ENCODE measurements around the gene ULK1. TPM values are rescaled to one million over a fixed set of nuclear protein-coding genes. Genes with fewer than 3 reads are reported as not detected.

The ULK1 gene
- polyA plus RNA-seq, 1 donor from 2014 or later: 19.0 TPM

DNA sequence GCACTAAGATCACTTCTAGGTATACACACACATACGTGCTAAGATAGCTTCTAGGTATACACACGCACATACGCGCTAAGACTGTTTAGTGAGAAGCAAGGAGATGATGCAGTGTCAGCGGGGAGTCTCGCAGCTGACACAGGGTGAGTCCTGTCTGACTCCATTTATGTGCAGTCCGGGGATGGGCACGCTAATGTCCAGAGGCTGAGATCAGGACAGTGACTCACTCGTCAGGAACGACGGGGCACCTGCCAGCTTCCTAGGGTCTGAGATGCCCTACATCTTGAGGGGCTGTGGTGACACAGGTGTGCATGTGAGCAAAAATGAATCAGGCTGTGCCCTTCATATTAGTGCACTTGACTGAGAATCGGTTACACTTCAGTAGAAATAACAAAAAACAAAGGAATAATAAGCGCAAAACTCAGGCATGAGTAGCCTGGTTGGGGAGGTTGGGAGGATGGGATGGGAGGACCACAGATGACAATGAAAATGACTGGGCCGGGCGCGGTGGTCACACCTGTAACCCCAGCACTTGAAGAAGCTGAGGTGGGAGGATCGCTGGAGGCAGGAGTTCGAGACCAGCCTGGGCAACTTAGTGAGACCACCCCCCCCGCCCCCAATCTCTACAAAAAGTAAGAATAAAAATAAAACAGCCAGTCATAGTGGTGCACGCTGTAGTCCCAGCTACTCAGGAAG lies 29.1 kb upstream of the ULK1 start:
- TF ChIP-seq EP300 (conservative IDR thresholded peaks at IDR 0.05; ENCODE audit: poor library complexity, severe bottlenecking): no peak
- TF ChIP-seq, protein P1, sequence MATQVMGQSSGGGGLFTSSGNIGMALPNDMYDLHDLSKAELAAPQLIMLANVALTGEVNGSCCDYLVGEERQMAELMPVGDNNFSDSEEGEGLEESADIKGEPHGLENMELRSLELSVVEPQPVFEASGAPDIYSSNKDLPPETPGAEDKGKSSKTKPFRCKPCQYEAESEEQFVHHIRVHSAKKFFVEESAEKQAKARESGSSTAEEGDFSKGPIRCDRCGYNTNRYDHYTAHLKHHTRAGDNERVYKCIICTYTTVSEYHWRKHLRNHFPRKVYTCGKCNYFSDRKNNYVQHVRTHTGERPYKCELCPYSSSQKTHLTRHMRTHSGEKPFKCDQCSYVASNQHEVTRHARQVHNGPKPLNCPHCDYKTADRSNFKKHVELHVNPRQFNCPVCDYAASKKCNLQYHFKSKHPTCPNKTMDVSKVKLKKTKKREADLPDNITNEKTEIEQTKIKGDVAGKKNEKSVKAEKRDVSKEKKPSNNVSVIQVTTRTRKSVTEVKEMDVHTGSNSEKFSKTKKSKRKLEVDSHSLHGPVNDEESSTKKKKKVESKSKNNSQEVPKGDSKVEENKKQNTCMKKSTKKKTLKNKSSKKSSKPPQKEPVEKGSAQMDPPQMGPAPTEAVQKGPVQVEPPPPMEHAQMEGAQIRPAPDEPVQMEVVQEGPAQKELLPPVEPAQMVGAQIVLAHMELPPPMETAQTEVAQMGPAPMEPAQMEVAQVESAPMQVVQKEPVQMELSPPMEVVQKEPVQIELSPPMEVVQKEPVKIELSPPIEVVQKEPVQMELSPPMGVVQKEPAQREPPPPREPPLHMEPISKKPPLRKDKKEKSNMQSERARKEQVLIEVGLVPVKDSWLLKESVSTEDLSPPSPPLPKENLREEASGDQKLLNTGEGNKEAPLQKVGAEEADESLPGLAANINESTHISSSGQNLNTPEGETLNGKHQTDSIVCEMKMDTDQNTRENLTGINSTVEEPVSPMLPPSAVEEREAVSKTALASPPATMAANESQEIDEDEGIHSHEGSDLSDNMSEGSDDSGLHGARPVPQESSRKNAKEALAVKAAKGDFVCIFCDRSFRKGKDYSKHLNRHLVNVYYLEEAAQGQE (IDR thresholded peaks at IDR 0.05; ENCODE audit: borderline replicate concordance): no peak
- no peaks in the 10 kb centered on the region for H3K27me3 ChIP-seq (ENCODE audit: insufficient read depth, low read depth, low read length)
- H3K4me2 ChIP-seq (ENCODE audit: low read length): no peak overlapping the region

DNA sequence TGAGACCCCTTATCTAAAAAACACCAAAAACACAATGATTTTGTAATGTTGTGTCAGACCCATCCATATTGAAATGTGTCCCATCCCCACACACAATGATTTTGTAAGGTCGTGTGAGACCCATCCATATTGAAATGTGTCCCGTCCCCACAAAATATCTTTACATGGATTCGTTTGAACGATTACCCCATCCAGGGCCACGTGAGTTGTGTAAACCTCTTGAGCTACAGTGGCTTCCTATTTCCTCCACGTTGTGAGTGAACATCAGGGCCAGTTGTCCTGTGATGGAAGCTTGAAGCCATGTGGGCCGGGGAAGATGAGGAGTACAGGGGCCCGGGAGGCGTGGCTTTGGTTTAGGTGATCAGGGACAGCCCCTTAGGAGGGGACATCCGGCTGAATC lies 27.0 kb upstream of the ULK1 start:
- Histone ChIP-seq H3K4me2 (ENCODE audit: low read length) (no peak overlapping the region), H3K27ac (ENCODE audit: low read length) (no peak overlapping the region), H3K9ac (ENCODE audit: low read length) (no peak overlapping the region), H3K4me3 (ENCODE audit: low read length) (no peak overlapping the region), H3F3A (ENCODE audit: insufficient read depth, low read length, poor library complexity, severe bottlenecking) (no peaks in the 10 kb centered on the region), H2AFZ (ENCODE audit: low read depth, low read length) (no peak overlapping the region), H4K20me1 (ENCODE audit: insufficient read depth) (no peaks in the 10 kb centered on the region), H3K79me2 (replicated peaks; ENCODE audit: insufficient read depth, low read length) (no peaks in the 10 kb centered on the region), H3K9me3 (ENCODE audit: low read length) (no peaks in the 10 kb centered on the region), H3K9me2 (ENCODE audit: insufficient read depth, low read length) (no peaks in the 10 kb centered on the region), H3K27me3 (ENCODE audit: insufficient read depth, low read depth, low read length) (no peaks in the 10 kb centered on the region), H3K36me3 (ENCODE audit: insufficient read depth, low read length) (no peaks in the 10 kb centered on the region)
- TF ChIP-seq MXI1 (conservative IDR thresholded peaks at IDR 0.05; ENCODE audit: poor library complexity, severe bottlenecking): no peak
- TF ChIP-seq, protein P2, sequence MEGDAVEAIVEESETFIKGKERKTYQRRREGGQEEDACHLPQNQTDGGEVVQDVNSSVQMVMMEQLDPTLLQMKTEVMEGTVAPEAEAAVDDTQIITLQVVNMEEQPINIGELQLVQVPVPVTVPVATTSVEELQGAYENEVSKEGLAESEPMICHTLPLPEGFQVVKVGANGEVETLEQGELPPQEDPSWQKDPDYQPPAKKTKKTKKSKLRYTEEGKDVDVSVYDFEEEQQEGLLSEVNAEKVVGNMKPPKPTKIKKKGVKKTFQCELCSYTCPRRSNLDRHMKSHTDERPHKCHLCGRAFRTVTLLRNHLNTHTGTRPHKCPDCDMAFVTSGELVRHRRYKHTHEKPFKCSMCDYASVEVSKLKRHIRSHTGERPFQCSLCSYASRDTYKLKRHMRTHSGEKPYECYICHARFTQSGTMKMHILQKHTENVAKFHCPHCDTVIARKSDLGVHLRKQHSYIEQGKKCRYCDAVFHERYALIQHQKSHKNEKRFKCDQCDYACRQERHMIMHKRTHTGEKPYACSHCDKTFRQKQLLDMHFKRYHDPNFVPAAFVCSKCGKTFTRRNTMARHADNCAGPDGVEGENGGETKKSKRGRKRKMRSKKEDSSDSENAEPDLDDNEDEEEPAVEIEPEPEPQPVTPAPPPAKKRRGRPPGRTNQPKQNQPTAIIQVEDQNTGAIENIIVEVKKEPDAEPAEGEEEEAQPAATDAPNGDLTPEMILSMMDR (IDR thresholded peaks at IDR 0.05; ENCODE audit: poor library complexity, severe bottlenecking): no peak

More for the DNA sequence above, 29.1 kb upstream of the ULK1 start:
- Histone ChIP-seq H3K27ac (ENCODE audit: low read length) (no peak overlapping the region), H3K79me2 (replicated peaks; ENCODE audit: insufficient read depth, low read length) (no peaks in the 10 kb centered on the region), H3F3A (ENCODE audit: insufficient read depth, low read length, poor library complexity, severe bottlenecking) (no peaks in the 10 kb centered on the region), H4K20me1 (ENCODE audit: insufficient read depth) (no peaks in the 10 kb centered on the region), H2AFZ (ENCODE audit: low read depth, low read length) (no peak overlapping the region), H3K9me2 (ENCODE audit: insufficient read depth, low read length) (no peaks in the 10 kb centered on the region), H3K9ac (ENCODE audit: low read length) (no peak overlapping the region), H3K36me3 (ENCODE audit: insufficient read depth, low read length) (no peaks in the 10 kb centered on the region), H3K4me3 (ENCODE audit: low read length) (no peak overlapping the region), H3K9me3 (ENCODE audit: low read length) (no peaks in the 10 kb centered on the region)

DNA sequence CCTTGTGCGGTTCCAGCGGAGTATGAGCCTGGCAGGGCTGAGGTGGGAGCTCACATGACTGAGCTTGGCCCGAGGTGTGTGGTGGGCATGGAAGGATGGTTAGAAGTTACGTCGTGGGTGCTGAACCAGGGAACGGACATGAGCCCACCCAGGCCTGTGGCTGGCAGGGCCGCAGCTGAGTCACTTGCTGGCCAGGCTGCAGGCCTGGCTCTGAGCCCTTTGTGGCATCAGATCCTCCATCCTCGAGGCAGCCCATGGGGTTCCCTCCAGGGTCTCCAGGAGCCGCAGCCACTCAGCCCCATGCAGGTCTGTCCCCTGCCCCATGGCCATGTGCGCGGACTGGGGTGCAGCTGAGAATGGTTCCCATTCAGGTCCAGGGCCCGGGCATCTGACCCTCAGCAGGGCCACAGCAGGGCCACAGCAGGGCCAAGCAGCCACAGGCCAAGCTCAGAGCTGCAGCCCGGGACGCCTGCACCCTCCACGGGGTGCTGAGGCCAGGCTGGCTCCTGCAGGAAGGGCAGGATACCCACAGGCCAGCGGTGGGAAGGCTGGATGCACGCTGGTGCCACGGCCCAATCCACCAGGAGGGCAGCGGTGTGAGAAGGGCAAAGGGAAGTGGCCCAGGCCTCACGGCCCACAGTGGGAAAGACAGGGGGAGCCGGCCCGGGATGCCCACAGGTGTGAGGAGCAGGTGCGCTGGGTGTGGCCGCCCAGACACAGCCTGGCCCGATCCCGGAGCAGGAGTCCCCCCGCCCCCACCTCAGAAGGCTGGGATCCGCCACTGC lies 26.3 kb upstream of the ULK1 start:
- no peaks in the 10 kb centered on the region for H3K9me2 ChIP-seq (ENCODE audit: insufficient read depth, low read length)
- H3K4me2 ChIP-seq (ENCODE audit: low read length): no peak overlapping the region
- H3K9ac ChIP-seq (ENCODE audit: low read length): no peak overlapping the region
- no peak overlapping the region for H2AFZ ChIP-seq (ENCODE audit: low read depth, low read length)
- H3K79me2 ChIP-seq (replicated peaks; ENCODE audit: insufficient read depth, low read length): no peaks in the 10 kb centered on the region
- no peaks in the 10 kb centered on the region for H3K27me3 ChIP-seq (ENCODE audit: insufficient read depth, low read depth, low read length)
- H3K9me3 ChIP-seq (ENCODE audit: low read length): no peaks in the 10 kb centered on the region
- H3K36me3 ChIP-seq (ENCODE audit: insufficient read depth, low read length): no peaks in the 10 kb centered on the region
- no peaks in the 10 kb centered on the region for H4K20me1 ChIP-seq (ENCODE audit: insufficient read depth)
- no peaks in the 10 kb centered on the region for H3F3A ChIP-seq (ENCODE audit: insufficient read depth, low read length, poor library complexity, severe bottlenecking)
- no peak overlapping the region for H3K27ac ChIP-seq (ENCODE audit: low read length)
- H3K4me3 ChIP-seq (ENCODE audit: low read length): no peak overlapping the region
- no peak for TF ChIP-seq EZH2 (IDR thresholded peaks at IDR 0.05; ENCODE audit: borderline replicate concordance, insufficient read depth, low read length, poor library complexity, severe bottlenecking)
- TF ChIP-seq RAD21 (conservative IDR thresholded peaks at IDR 0.05): no peak
- no peak for TF ChIP-seq TAF1 (IDR thresholded peaks at IDR 0.05; ENCODE audit: low read depth)
- no peak for TF ChIP-seq POLR2AphosphoS5 (IDR thresholded peaks at IDR 0.05)
- TF ChIP-seq EP300 (conservative IDR thresholded peaks at IDR 0.05; ENCODE audit: poor library complexity, severe bottlenecking): no peak
- TF ChIP-seq, protein P2 (IDR thresholded peaks at IDR 0.05; ENCODE audit: poor library complexity, severe bottlenecking): no peak
- TF ChIP-seq SMC3 (conservative IDR thresholded peaks at IDR 0.05; ENCODE audit: poor library complexity): no peak
- TF ChIP-seq, protein P1 (IDR thresholded peaks at IDR 0.05; ENCODE audit: borderline replicate concordance): no peak
